Mesenchymal stem cell (in vitro differentiated cells and primary cell): Measurements from ENCODE around the gene MYL9. TPM values are rescaled to one million over a fixed set of nuclear protein-coding genes. Genes with fewer than 3 reads are reported as not detected.

Experiments
- DNase-seq: peaks from one replicate; pipeline ENCODE4 v3.0.0-alpha.2; 2013
- H2AFZ ChIP-seq: one replicate; pipeline ENCODE4 v1.6.1; 2013; ENCODE audit warnings: low read depth, mild to moderate bottlenecking, control low read depth, inconsistent platforms, low read length, moderate library complexity
- H2AK5ac ChIP-seq: 2 replicates; pipeline ENCODE4 v1.6.1; 2013; ENCODE audit warnings: low read length, moderate library complexity, mild to moderate bottlenecking, inconsistent platforms; ENCODE audit not compliant: severe bottlenecking
- H2BK120ac ChIP-seq: one replicate; pipeline ENCODE4 v1.6.1; 2013; ENCODE audit warnings: low read depth, mild to moderate bottlenecking, inconsistent platforms, low read length, moderate library complexity
- H2BK12ac ChIP-seq, 2 experiments: one replicate each; pipeline ENCODE4 v1.6.1; 2013; ENCODE audit warnings: inconsistent platforms in 2 of 2, low read length in 2 of 2, mild to moderate bottlenecking in 2 of 2, moderate library complexity in 2 of 2, control low read depth in 1 of 2
- H2BK15ac ChIP-seq: one replicate; pipeline ENCODE4 v1.6.1; 2013; ENCODE audit warnings: mild to moderate bottlenecking, low read depth, inconsistent platforms; ENCODE audit not compliant: poor library complexity, severe bottlenecking
- H2BK5ac ChIP-seq: 2 replicates; pipeline ENCODE4 v1.6.1; 2013; ENCODE audit warnings: low read depth, mild to moderate bottlenecking, low read length, control low read depth, inconsistent platforms; ENCODE audit not compliant: poor library complexity, severe bottlenecking
- H3K14ac ChIP-seq, 2 experiments: one replicate each; pipeline ENCODE4 v1.6.1; 2013; ENCODE audit warnings: inconsistent platforms in 2 of 2, low read length in 2 of 2, control low read depth in 1 of 2, mild to moderate bottlenecking in 1 of 2, moderate library complexity in 1 of 2
- H3K18ac ChIP-seq, 2 experiments: one replicate each; pipeline ENCODE4 v1.6.1; 2013; ENCODE audit warnings: inconsistent platforms in 2 of 2, low read length in 2 of 2, control low read depth in 1 of 2, low read depth in 1 of 2, mild to moderate bottlenecking in 1 of 2
- H3K23ac ChIP-seq, 2 experiments: one replicate each; pipeline ENCODE4 v1.6.1; 2013; ENCODE audit warnings: inconsistent platforms in 2 of 2, low read length in 2 of 2, mild to moderate bottlenecking in 2 of 2, moderate library complexity in 2 of 2, control low read depth in 1 of 2
- H3K27ac ChIP-seq: 2 replicates; pipeline ENCODE4 v1.5.1; 2013; ENCODE audit warnings: mild to moderate bottlenecking, moderate library complexity, low read length, control low read depth, inconsistent platforms; ENCODE audit not compliant: poor library complexity, severe bottlenecking
- H3K27me3 ChIP-seq, 2 experiments: 2 replicates each; pipeline versions ENCODE4 v1.6.1 to v1.7.0; 2013; ENCODE audit warnings: low read length in 2 of 2, mild to moderate bottlenecking in 2 of 2, moderate library complexity in 2 of 2, control low read depth in 1 of 2, inconsistent platforms in 1 of 2; ENCODE audit not compliant: control insufficient read depth in 1 of 2, insufficient read depth in 1 of 2
- H3K36me3 ChIP-seq, 2 experiments: 2 replicates each; pipeline versions ENCODE4 v1.6.1 to v1.7.0; 2013; ENCODE audit warnings: low read length in 2 of 2, control low read depth in 1 of 2, inconsistent platforms in 1 of 2, low read depth in 1 of 2, mild to moderate bottlenecking in 1 of 2; ENCODE audit not compliant: insufficient read depth in 2 of 2, control insufficient read depth in 1 of 2
- H3K4ac ChIP-seq, 2 experiments: one replicate each; pipeline ENCODE4 v1.6.1; 2013; ENCODE audit warnings: inconsistent platforms in 2 of 2, low read length in 2 of 2, mild to moderate bottlenecking in 2 of 2, moderate library complexity in 2 of 2, control low read depth in 1 of 2, low read depth in 1 of 2
- H3K4me1 ChIP-seq: 2 replicates; pipeline ENCODE4 v1.6.1; 2013; ENCODE audit warnings: low read depth, low read length, control low read depth; ENCODE audit not compliant: control insufficient read depth, insufficient read depth
- H3K4me2 ChIP-seq: 2 replicates; pipeline ENCODE4 v1.6.1; 2013; ENCODE audit warnings: low read length, mild to moderate bottlenecking, inconsistent platforms; ENCODE audit not compliant: poor library complexity, severe bottlenecking
- H3K4me3 ChIP-seq, 2 experiments: 2 replicates each; pipeline versions ENCODE4 v1.5.1 to v1.7.0; 2013; ENCODE audit warnings: low read length in 2 of 2, mild to moderate bottlenecking in 2 of 2, control low read depth in 1 of 2, low read depth in 1 of 2; ENCODE audit not compliant: insufficient read depth in 1 of 2
- H3K79me1 ChIP-seq: replicated peaks from 2 replicates; pipeline ENCODE4 v1.6.1; 2013; ENCODE audit warnings: mild to moderate bottlenecking, control low read depth, low read length, inconsistent platforms; ENCODE audit not compliant: poor library complexity, severe bottlenecking
- H3K9ac ChIP-seq: 2 replicates; pipeline ENCODE4 v1.7.0; 2013; ENCODE audit warnings: mild to moderate bottlenecking, low read length, moderate library complexity
- H3K9me3 ChIP-seq: 2 replicates; pipeline ENCODE4 v1.7.0; 2013; ENCODE audit warnings: mild to moderate bottlenecking, low read length; ENCODE audit not compliant: control insufficient read depth
- H4K8ac ChIP-seq: one replicate; pipeline ENCODE4 v1.6.1; 2013; ENCODE audit warnings: inconsistent platforms, mild to moderate bottlenecking, low read length, moderate library complexity
- H4K91ac ChIP-seq: one replicate; pipeline ENCODE4 v1.6.1; 2013; ENCODE audit warnings: mild to moderate bottlenecking, low read length, inconsistent platforms
- WGBS: methylation state at CpG from one replicate; pipeline ENCODE4 v1.1.7; 2013; ENCODE audit warnings: mixed read lengths; 5-methylcytosine and 5-hydroxymethylcytosine counted together
- polyA plus RNA-seq, 2 experiments: library from polyadenylated mRNA; stranded (reverse); fragments of 200-250 nt; gene quantifications; one replicate each; pipeline ENCODE4 v1.2.3, GENCODE V29; 2013

Gene MYL9
- polyA plus RNA-seq (2013, experiment 1 of 2), result 959 TPM
- 955 TPM for polyA plus RNA-seq (2013, experiment 2 of 2)

DNA sequence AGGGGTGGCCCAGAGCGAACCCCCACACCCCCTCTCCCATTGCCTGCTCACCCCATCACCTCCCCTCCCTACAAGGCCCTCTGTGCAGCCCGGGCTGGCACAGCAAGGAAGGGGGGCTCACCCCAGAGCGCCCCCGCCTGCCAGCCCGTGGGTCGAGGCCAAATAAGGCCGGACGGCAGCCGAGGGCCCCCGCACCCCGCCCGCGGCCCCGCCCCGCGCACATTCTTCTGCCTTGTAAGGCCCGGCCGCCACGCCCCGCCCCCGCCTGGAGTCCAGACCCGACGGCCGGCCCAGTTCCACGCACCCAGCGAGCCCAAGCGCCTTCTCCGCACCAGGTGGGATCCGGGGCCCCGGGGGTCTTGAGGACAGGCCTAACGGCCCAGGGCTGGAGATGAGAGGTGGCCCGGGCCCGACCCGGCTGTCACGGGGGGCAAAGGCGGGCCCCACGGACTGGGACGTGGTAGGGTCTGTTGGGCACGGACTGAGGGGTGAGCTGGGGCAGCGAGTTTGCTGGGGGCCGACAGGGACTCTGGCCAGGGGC, at the start of gene MYL9:
TSS of gene MYL9 (plus strand) at position 293 of the 541 bp plus-strand sequence. CDS start 3,366 bp downstream, outside the sequence.
- WGBS, result 1% methylated on average over 40 of the region's 41 CpGs

DNA sequence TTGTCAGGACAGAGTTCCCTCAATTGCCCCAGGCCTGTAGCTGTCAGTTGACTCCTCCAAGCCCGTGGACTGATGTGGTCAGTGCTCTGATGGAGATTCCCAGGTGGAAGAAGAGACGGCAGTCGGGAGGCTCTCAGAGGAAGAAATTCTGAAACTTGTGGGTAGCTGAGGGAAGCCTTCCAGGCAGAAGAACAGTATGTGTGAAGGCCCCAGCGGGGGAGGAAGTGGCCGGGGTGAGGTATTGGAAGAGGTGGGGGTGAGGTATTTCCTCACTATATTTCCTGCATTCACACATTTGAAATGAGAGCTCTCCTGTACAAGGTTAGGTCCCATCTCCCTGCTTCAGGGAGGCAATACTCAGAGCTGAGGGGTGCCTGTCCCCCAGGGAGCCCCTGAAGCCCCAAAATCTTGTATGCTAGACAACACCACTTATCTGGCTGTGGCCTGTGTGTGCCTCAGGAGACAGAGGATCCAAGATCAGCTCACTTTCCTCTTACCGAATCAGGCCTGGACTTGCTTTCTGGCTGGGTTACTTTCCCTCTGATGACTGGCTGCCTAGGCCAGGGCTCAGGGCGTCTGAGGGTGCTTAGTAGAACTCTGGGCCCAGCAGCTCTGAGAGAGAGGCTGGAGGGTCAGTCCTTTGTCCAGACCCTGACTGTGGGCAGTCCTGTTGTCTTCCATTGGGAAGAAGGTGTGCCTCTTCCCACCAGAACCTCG, 49.3 kb upstream of the MYL9 start:
- H3K4me3 ChIP-seq, result no peak overlapping the region
- H2BK120ac ChIP-seq, result no peak overlapping the region
- no peaks in the 10 kb centered on the region for H3K27me3 ChIP-seq
- peak overlapping the region in 1 of 2 experiments; percentile 46 for H3K18ac ChIP-seq
- no peak overlapping the region for H2BK5ac ChIP-seq
- peaks cover 11 to 33% of the 10 kb centered on the region in 2 experiments for H3K36me3 ChIP-seq
- H2AFZ ChIP-seq, result no peak overlapping the region
- peaks cover 11% of the 10 kb centered on the region for H3K79me1 ChIP-seq
- no peak overlapping the region for H2BK12ac ChIP-seq
- peak overlapping the region; percentile 36 for H3K27ac ChIP-seq
- no peak overlapping the region for H2BK15ac ChIP-seq
- no peak overlapping the region for H3K4ac ChIP-seq
- peak overlapping the region; percentile 35 for H4K91ac ChIP-seq
- no peaks in the 10 kb centered on the region for H3K9me3 ChIP-seq
- peaks cover 44% of the 10 kb centered on the region for H3K4me1 ChIP-seq
- peak overlapping the region in 1 of 2 experiments; percentile 63 for H3K14ac ChIP-seq
- H4K8ac ChIP-seq, result peak overlapping the region; percentile 7
- 86% methylated on average over 6 of the region's 8 CpGs for WGBS
- peak overlapping the region; percentile 10 for H2AK5ac ChIP-seq
- H3K4me2 ChIP-seq, result no peak overlapping the region
- H3K9ac ChIP-seq, result peak overlapping the region; percentile 38
- peak overlapping the region in 1 of 2 experiments; percentile 55 for H3K23ac ChIP-seq
- DNase-seq, result no peak

More for the DNA sequence above, at the start of gene MYL9:
- Histone ChIP-seq H3K79me1 (peaks cover 8% of the 10 kb centered on the region), H3K27ac (peak within 1 kb of the TSS; percentile 90), H4K8ac (peak within 1 kb of the TSS; percentile 94), H2BK15ac (peak within 1 kb of the TSS; percentile 95), H4K91ac (peak within 1 kb of the TSS; percentile 97), H3K4me1 (peaks cover 44% of the 10 kb centered on the region), H2AK5ac (peak within 1 kb of the TSS; percentile 76), H3K18ac (peak within 1 kb of the TSS; percentile 98 to 99), H2BK5ac (peak within 1 kb of the TSS; percentile 94), H2BK12ac (peak within 1 kb of the TSS; percentile 72 to 93), H3K23ac (peak within 1 kb of the TSS in 1 of 2 experiments; percentile 53), H2AFZ (peak within 1 kb of the TSS; percentile 75), H2BK120ac (peak within 1 kb of the TSS; percentile 93), H3K4ac (peak within 1 kb of the TSS; percentile 95 to 96), H3K4me2 (peak within 1 kb of the TSS; percentile 64), H3K9me3 (no peaks in the 10 kb centered on the region), H3K36me3 (peaks cover 13 to 27% of the 10 kb centered on the region in 2 experiments), H3K4me3 (peak within 1 kb of the TSS; percentile 82 to 96), H3K27me3 (no peaks in the 10 kb centered on the region), H3K9ac (peak within 1 kb of the TSS; percentile 98), H3K14ac (peak within 1 kb of the TSS in 1 of 2 experiments; percentile 96)
- peak; percentile 82 for DNase-seq

DNA sequence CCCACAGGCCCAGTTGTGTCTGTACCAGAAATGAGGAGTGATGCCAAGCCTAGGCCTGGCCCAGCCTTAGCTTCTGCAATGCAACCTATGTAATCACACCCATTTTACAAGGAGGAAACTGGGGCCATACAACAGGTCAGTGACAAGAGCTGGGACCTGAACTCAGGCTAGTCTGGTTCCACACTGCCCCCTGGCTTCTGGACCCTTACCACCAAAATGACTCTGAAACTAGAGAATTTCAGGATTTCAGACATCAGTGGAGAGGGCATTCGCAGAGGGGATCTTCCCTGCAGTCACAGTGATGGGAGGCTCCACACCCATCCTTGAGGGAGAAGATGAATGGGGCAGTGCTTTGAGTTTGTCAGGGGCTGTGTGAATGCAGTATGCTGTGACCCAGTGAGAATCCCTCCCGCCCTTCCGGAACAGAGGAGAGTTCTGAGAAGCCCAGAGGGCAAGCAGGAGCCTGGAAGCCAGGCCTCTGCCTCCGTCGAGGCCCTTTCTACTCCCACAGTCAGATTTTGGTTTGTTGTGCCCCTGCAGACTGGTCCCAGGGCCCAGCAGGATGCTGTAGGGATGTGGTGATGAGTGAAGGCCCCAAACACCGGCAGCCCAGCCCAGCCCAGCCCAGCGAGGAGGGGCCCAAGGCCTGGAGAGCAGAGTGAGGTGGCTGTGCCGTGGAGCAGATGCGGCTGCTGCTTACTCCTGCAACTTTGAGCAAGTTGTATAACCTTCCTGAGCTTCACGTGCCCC, 48.1 kb upstream of the MYL9 start:
- H2BK5ac ChIP-seq, result no peak overlapping the region
- peak overlapping the region; percentile 21 for H3K27ac ChIP-seq
- no peak overlapping the region for H2BK120ac ChIP-seq
- no peak overlapping the region for H2BK12ac ChIP-seq
- no peak for DNase-seq
- H2AK5ac ChIP-seq, result no peak overlapping the region
- H4K91ac ChIP-seq, result no peak overlapping the region
- peaks cover 43% of the 10 kb centered on the region for H3K4me1 ChIP-seq
- H4K8ac ChIP-seq, result no peak overlapping the region
- H3K4ac ChIP-seq, result no peak overlapping the region
- peak overlapping the region; percentile 71 for H3K9ac ChIP-seq
- 94% methylated on average over 10 of the region's 10 CpGs for WGBS
- no peaks in the 10 kb centered on the region for H3K9me3 ChIP-seq
- no peak overlapping the region for H3K4me3 ChIP-seq
- no peak overlapping the region for H2BK15ac ChIP-seq
- H3K23ac ChIP-seq, result no peak overlapping the region
- no peak overlapping the region for H3K14ac ChIP-seq
- H2AFZ ChIP-seq, result no peak overlapping the region
- peaks cover 21% of the 10 kb centered on the region for H3K79me1 ChIP-seq
- H3K36me3 ChIP-seq, result peaks cover 23 to 44% of the 10 kb centered on the region in 2 experiments
- H3K4me2 ChIP-seq, result no peak overlapping the region
- H3K18ac ChIP-seq, result no peak overlapping the region
- no peaks in the 10 kb centered on the region for H3K27me3 ChIP-seq

DNA sequence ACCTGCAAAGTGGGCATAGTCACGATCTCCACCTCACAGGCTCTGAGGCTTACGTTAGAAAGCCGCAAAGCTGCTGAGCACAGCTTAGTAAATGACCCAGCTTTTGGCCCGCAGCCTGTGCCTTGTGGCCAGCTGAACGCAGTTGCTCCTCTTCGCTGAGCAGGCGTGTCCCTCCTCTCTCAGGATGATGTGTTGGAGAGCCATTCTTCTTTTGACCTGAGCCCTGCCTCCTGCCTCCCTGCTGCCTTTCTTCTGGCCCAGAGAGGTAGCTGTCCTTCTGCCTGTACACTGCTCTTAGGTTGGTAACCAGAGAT, 47.6 kb upstream of the MYL9 start:
- no peak overlapping the region for H4K91ac ChIP-seq

More for the DNA sequence above, 47.6 kb upstream of the MYL9 start:
- H3K27ac ChIP-seq, result peak overlapping the region; percentile 13
- peaks cover 28 to 50% of the 10 kb centered on the region in 2 experiments for H3K36me3 ChIP-seq
- no peak overlapping the region for H3K18ac ChIP-seq
- no peak overlapping the region for H3K23ac ChIP-seq
- no peak overlapping the region for H2BK5ac ChIP-seq
- H2BK12ac ChIP-seq, result no peak overlapping the region
- no peak overlapping the region for H4K8ac ChIP-seq
- DNase-seq, result no peak
- H3K79me1 ChIP-seq, result peaks cover 26% of the 10 kb centered on the region
- peak overlapping the region; percentile 71 for H3K9ac ChIP-seq
- H2BK120ac ChIP-seq, result no peak overlapping the region
- no peaks in the 10 kb centered on the region for H3K27me3 ChIP-seq
- H2AFZ ChIP-seq, result no peak overlapping the region
- peak overlapping the region in 1 of 2 experiments; percentile 9 for H3K4me3 ChIP-seq
- H3K4me1 ChIP-seq, result peaks cover 47% of the 10 kb centered on the region
- H2BK15ac ChIP-seq, result no peak overlapping the region
- H3K4me2 ChIP-seq, result no peak overlapping the region
- 94% methylated on average over 7 of the region's 7 CpGs for WGBS
- H3K9me3 ChIP-seq, result no peaks in the 10 kb centered on the region
- H2AK5ac ChIP-seq, result no peak overlapping the region
- no peak overlapping the region for H3K4ac ChIP-seq
- H3K14ac ChIP-seq, result no peak overlapping the region
